Right hindlimb (tissue), 1 donor: ENCODE measurements around the gene PALM3.
"Not testable (repeated sequence)": the region's sequence is repeated elsewhere in the genome, so short reads cannot be mapped to it uniquely, and the experiment has no call there.

Source experiments
- DNase-seq: peaks from one replicate; pipeline ENCODE4 v3.0.0-alpha.2; 2018

PALM3 gene

DNA sequence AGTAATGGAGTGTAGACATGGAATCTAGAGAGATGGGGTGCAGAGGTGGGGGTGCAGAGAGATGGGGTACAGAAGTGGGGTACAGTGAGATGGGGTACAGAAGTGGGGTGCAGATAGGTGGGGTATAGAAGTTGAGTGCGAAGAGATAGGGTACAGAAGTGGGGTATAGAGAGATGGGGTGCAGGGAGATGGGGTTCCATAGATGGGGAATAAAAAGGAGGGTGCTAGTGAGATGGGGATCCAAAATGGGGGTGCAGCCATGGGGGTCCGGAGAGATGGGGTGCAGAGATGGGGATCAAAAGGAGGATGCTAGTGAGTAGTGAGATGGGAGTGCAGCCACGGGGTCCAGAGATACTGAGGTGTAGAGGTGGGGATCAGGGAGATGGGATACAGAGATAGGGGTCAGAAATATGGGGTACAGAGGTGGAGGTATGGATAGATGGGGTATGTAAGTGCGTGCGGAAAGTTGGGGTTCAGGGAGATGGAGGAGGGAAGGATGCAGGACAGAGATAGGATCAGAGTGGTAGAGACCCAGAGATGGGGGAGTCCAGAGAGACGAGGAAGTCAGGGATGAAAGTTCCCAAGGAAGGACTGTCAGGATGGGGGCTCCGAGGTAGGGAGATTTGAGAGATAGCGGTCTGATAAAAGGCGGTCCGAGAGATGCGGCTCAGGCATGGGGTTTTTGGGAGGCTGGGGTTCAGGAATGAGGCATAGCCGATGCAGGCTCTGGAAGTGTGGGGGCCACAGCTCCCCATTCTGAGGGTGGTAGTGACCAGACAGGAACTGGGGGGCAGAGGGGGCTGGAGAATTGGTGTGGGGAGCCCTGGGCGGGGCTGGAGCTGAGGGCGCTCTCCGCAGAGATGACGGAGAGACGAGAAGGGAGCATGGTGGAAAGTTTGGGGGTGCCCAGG lies 3.4 kb downstream of the PALM3 start:
- DNase-seq = no peak

DNA sequence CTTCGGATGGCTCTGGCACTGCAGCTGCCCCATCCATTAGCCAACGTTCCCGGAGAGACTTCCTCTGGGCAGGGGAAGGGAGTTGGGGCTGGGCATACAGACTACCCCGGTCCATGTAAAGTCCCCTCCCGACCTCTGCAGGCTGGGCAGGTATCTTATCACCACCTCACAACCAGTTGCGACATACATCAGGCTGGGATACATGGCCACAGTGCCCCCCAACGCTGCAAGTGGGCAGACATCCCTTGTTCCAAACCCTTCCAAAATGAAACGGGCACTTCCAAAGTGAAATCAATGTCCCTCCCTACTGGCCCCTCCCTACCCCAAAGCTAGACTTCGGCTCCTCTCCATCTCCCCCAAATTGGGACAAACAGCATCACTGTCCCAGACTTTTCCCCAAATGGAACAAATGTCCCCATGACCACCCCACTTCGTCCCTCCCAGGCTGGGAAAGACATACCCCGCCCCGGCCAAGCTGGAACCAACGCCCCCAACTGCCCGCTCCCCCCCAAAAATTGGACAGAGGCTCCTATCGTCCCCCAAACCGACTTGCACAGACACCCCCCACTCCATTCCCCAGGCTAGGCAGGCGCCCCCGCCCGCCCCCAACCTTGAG lies 5.0 kb downstream of the PALM3 start:
- no peak for DNase-seq

DNA sequence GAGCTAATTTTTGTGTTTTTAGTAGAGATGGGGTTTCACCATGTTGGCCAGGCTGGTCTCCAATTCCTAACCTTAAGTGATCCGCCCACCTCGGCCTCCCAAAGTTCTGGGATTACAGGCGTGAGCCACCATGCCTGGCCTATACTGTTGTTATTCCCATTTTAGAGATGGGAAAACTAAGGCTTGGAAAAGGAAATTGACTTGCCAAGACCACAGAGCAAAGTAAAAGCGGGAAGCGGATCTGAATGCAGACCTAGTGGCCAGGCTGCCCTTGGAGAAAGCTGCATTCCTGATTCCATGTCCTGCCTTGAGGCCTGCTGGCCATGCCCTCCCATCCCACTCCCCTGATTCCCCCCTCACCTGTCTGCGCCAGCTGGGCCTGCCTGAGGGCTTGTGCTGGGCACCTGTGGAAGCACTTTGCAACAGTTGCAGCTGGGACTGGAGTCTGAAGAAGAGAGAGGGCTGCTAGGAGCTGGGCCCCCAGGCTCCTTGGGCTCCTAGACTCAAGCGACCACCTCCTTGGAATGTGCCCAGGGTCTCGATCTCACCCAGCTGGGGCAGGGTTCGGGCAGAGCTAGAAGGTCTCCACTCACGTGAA lies 5.7 kb downstream of the PALM3 start:
- DNase-seq = no peak

DNA sequence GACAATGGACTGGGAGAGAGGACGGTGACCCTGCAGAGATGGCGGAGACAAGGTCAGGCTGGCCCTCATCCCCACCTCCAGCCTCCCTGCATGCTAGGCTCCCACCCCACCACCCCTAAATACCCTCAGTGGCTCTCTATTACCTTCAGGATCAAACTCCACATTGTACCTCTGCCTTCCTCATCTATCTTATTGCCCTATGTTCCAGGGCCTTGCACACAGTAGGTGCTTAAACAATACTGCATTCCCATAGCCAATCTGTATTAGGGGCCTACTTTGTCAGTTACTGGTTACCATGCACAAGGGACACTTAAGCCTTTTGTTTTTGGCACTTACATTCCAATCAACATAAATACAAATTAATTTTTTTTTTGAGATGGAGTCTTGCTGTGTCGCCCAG lies 6.5 kb downstream of the PALM3 start:
- DNase-seq = no peak

DNA sequence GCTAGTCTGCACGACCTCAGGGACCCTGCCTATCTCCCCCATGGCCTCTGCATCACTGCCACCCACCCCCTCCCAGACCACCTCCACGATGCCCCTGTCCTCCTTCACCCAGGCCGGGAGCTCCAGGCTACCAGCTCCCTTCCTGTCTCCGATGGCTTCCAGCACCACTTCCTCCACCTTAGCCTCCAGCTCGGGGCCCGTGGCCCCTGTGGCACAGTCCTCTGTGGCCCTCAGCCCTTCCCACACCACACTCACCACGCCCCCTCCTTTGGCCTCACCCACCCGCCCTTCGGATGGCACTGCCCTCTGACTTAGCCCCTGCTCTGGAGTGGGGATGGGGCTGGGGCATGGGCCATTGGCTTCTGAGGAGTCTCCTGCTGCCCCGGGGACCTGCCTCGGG lies 7.2 kb downstream of the PALM3 start:
- no peak for DNase-seq

DNA sequence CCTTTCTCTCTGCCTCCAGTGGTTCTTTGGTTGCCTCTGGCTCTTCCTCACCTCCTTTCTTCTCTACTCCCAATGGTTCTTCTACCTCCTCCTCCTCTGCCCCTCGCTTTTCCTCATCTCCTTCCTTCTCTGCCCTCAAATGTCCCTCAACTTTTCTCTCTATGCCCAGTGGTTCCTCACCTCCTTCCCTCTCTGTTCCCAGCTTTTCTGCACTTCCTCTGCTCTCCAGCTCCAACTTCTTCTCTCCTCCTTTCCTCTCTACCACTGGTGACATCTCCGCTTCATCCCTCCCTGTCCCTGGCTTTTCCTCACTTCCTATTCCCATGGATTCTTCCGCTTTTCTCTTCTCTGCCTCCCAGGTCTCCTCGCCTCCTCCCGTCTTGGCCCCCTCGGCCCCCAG lies 7.8 kb downstream of the PALM3 start:
- no peak for DNase-seq

DNA sequence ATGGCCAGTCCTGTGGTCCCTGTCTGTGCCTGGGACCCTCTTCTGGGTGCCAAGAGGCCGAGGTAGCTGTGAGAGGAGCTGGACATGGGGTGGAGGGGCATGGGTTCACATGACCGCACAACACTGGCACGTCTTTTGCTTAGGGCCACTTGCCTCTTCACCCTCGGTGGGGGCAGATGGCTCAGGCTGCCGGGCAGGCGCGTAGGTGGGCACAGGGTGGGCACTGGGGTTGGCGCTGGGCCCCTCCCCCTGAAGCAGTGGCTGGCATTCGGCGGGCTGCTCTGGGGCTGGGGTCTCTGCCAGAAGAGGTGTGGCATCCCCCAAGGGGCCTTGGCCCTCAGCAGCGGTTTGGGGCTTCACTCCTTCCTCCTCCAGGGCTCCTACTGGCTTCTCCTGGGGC lies 8.4 kb downstream of the PALM3 start:
- no peak for DNase-seq

DNA sequence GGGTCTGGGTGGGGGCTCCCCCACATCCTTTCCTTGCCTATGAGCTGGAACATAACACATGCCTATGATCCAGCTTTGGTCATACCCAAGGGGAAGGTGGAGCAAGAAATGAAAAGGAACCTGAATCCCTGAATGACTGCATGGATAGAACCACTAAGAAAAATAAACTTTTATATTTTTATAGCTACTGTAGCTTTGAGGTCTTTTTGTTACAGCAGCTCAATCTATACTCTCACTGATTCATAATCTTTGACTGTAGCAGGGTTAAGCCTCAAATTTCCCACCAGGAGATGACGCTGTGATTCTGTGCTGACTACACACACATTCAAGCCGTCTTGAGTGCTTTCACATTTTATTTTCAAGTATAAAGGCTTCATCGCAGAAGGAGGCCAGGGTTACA lies 8.8 kb downstream of the PALM3 start:
- no peak for DNase-seq

DNA sequence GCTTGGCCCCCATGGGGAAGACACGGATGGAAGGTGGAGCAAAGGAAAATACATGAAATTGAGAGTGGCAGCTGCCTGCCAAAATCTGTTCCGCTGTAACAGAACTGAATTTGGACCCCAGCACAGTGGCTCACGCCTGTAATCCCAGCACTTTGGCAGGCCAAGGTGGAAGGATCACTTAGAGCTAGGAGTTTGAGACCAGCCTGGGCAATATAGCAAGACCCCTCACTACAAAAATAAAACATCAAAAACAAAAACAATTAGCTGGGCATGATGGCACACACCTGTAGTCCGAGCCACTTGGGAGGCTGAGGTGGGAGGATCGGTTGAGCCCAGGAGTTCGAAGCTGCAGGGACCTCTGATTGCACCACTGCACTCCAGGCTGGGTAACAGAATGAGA lies 9.4 kb downstream of the PALM3 start:
- no peak for DNase-seq

DNA sequence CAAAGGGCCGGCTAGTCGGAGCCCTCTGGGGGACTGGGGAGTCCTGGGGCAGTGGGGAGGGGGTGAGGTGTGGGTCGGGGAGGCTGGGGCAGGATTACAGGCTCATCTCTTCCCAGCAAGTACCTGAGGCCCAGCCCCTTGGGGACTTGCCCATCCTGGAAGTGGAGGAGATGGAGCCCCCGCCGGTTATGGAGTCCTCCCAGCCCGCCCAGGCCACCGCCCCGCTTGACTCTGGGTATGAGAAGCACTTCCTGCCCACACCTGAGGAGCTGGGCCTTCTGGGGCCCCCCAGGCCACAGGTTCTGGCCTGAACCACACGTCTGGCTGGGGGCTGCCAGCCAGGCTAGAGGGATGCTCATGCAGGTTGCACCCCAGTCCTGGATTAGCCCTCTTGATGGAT lies 9.9 kb downstream of the PALM3 start:
- no peak for DNase-seq

DNA sequence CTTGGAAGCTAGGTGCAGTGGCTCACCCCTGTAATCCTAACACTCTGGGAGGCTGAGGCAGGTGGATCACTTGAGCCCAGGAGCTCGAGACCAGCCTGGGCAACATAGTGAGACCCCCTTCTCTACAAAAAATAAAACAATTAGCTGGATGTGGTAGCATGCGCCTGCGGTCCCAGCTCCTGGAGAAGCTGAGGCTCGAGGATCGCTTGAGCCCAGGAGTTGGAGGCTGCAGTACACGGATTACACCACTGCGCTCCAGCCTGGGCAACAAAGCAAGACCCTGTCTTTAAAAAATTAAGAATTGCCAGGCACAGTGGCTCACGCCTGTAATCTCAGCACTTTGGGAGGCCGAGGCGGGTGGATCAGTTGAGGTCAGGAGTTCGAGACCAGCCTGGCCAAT lies 10.9 kb downstream of the PALM3 start:
- DNase-seq = not testable (repeated sequence)

DNA sequence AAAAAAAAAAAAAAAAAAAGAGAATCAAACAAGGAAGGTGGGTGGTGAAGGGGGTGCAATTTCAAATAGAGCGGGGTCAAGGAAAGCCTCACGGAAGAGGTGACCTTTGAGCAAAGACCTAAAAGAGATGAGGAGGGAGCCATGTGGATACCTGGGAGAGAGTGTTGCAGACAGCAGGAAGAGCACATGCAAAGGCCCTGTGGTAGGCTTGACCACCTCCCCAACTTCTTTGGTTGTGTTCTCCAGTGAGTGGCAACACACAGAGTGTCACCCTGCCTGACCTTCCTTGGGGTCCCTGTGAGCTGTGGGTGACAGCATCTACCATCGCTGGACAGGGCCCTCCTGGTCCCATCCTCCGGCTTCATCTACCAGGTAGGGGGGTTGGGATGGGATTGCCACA lies 11.4 kb downstream of the PALM3 start:
- no peak for DNase-seq

DNA sequence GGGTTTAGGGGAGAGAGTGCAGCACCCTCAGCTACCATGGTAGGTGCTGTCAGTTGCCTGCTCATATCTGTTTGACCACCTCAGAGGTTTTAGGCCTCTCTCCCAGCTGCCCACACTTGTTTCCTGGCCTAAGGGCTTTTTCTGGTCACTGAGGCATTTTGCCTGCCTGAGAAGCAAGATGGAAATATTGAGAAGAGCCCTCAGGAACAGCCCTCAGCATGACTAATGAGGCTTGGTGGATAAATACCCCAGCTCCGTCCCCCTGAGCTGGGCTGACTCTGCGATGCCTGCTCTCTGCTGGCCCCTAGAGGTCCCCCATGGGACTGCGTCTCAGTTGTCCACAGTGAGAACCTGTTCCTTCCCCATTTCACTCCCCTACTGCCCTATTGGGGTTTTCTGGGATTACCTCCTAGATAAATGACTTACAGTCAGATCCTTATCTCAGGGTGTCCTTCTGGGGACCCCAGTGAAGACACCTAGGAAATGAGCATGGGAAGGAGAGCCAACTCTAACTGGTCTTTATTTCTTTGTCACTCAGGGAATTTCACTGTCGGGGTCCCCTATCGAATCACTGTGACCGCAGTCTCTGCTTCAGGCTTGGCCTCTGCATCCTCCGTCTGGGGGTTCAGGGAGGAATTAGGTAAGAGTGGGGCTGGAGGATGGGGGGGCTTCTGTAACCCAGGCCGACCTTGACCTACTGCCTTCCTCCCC lies 13.3 kb downstream of the PALM3 start:
- no peak for DNase-seq

DNA sequence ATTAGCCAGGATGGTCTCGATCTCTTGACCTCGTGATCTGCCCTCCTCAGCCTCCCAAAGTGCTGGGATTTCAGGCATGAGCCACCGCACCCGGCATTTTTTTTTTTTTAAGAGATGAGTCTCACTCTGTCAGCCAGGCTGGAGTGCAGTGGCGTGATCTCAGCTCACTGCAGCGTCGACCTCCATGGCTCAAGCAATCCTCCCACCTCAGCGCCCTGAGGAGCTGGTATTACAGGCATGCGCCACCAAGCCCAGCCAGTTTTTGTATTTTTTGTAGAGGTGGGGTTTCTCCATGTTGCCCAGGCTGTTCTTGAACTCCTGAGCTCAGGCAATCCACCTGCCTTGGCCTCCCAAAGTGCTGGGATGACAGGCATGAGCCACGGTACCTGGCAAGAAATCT lies 14.0 kb downstream of the PALM3 start:
- DNase-seq = not testable (repeated sequence)

DNA sequence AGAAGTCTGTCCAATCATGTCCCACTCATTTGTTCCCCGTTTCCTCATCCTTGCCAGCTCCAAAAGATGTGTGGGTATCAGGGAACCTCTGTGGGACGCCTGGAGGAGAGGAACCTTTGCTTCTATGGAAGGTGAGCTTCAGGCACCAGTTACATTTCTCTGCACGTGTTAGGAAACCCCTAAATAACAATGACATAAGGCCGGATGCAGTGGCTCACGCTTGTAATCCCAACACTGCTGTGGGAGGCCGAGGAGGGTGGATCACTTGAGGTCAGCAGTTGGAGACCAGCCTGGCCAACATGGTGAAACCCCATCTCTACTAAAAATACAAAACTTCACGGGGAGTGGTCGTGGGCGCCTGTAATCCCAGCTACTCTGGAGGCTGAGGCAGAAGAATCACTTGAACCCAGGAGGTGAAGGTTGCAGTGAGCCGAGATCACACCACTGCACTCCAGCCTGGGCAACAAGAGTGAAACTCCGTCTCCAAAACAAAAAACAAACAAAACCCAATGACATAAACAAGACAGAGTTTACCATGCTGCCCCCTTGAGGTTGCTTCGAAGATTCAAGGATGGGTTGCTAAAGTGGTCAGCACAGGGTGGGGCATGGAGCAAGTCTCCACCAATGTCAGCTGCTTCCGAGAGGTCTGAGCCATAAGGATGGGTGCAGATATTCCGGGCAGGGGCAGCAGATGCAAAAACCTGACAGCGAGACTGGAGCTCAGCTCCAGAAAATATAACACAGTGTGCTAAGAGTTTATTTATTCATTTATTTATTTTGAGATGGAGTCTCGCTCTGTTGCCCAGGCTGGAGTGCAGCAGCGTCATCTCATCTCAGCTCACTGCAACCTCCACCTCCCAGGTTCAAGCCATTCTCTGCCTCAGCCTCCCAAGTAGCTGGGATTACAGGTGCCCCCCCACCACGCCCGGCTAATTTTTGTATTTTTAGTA lies 18.9 kb downstream of the PALM3 start:
- peak; percentile 75 for DNase-seq

DNA sequence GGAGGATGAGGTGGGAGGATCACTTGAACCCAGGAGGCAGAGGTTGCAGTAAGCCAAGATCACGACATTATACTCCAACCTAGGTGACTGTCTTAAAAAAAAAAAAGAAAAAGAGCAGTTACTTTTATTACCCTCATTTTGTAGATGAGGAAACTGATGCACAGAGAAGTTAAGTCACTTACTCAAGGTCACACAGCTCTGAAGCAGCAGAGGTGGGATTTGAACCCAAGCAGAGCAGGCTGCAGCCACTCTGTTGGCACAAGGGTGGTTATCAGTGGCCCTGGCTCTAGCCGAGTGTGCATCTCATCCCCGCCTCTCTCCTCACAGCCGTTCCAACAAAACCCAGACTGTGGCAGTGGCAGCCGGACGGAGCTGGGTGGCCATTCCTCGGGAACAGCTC lies 22.7 kb downstream of the PALM3 start:
- DNase-seq = no peak

DNA sequence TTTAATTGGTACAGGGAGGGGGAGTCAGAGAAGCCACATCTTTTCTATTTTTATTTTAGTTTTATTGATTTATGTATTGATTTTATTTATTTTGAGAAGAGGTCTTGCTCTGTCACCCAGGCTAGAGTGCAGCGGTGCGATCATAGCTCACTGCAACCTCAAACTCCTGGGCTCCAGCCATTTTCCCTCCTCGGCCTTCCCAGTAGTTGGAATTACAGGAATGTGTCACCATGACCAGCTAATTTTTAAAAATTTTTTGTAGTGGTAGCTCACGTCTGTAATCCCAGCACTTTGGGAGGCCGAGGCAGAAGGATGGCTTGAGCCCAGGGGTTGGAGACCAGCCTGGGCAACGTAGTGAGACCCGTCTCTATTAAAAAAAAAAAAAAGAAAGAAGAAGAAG lies 26.2 kb downstream of the PALM3 start:
- DNase-seq = no peak

DNA sequence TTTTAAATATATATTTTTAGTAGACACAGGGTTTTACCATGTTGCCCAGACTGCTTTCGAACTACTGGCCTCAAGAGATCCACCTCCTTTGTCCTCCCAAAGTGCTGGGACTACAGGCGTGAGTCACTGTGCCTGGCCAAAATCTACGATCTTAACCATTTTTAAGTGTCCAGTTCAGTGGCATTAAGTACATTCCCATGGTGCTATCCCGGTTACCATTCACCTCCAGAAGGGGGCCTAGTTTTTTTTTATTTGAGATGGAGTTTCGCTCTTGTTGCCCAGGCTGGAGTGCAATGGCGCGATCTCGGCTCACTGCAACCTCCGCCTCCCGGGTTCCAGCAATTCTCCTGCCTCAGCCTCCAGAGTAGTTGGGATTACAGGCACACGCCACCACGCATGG lies 26.7 kb downstream of the PALM3 start:
- not testable (repeated sequence) for DNase-seq

DNA sequence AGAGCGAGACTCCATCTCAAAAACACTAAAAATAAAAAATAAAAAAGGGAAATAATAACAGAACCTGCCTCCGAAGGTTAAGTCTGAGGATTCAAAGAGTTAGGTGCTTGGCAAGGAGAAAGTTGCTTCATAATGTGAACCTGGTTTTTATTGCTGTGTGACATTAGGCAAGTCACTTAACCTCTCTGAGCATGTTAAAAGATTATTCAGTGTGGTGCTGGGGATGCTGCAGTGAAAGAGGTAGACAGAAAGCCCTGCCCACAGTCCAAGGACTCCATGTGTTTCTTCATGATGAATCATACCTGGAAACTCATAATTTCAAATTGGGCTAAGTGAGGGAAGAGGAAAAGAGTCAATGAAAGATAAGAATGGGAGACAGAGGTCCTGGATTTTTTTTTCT lies 27.9 kb downstream of the PALM3 start:
- no peak for DNase-seq

DNA sequence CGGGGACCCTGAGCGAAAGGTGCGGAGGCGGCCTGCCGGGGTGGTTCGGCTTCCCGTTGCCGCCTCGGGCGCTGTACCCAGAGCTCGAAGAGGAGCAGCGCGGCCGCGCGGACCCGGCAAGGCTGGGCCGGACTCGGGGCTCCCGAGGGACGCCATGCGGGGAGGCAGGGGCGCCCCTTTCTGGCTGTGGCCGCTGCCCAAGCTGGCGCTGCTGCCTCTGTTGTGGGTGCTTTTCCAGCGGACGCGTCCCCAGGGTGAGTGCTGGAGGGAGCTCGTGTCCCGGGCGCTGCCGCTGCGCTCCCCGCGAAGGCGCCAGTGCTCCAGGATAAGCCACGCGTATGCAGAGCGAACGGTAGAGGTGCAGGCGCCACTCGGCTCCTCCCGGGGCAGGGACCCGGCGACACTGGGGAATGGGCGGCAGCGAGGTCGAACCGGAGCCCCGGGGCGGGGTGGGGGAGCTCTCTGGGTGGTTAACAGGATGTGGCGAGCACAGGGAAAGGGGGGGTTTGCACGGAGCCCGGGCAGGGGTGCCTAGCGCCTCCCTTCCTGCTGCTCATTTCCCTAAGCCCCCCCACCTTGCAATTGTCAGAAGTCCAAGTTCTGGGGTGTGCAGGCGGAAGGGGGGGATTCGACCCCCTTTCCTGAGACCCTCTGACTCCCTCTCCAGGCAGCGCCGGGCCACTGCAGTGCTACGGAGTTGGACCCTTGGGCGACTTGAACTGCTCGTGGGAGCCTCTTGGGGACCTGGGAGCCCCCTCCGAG lies 30.0 kb downstream of the PALM3 start, which contains the start of gene IL27RA:
IL27RA (plus strand) TSS at position 44 of the 762 bp plus-strand sequence; CDS start at position 155, 111 bp downstream.
- DNase-seq = peak; percentile 76

DNA sequence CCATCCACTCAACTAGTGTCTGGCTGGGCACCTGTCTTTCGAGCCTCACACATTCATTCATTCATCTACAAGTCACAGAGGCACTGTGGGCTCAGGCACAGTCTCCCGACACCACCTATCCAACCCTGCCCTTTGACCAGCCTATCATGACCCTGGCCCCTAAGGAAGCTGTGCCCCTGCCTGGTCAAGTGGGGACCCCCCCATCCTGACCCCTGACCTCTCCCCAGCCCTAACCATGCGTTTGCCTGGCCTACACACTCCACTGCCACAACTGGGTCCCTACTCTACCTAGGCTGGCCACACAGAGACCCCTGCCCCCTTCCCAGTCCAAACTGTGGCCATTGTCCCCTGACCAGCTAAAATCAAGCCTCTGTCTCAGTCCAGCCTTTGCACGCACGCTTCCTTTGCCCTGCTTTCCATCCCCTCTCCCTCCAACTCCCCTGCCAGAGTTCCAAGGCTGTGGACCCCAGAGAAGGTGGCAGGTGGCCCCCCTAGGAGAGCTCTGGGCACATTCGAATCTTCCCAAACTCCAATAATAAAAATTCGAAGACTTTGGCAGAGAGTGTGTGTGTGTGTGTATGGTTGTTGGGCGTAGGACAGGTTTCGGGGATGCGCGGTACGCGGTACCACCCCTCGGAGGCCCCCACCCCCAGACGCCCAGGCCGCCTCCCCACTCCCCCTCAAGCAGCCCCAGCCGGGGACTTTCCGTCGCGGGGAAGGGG lies 30.7 kb downstream of the PALM3 start:
- no peak for DNase-seq
